ENCODE measurements around the gene APOBEC2. TPM values are rescaled to one million over a fixed set of nuclear protein-coding genes. Genes with fewer than 3 reads are reported as not detected.

The APOBEC2 gene
- total and polyA plus RNA-seq, 2 of the 4 experiments (the other 2 are of a cell fraction) = not detected

GRCh38 chr6:41013466-41014153 is 39.4 kb upstream of the APOBEC2 start:
- no peaks in the 10 kb centered on the region for H3K9me1 ChIP-seq (ENCODE audit: insufficient read depth, low read length)
- no peak overlapping the region for H2AK9ac ChIP-seq (replicated peaks; ENCODE audit: low read depth, low read length, poor library complexity)
- H2BK20ac ChIP-seq (ENCODE audit: low read depth, low read length) = no peak overlapping the region
- H3K23ac ChIP-seq (ENCODE audit: low read depth, low read length) = no peak overlapping the region
- H3K9me3 ChIP-seq (ENCODE audit: control insufficient read depth, insufficient read depth, low read length) = 0 out of 2 replicates have a peak, but pooled peaks cover 2% of the 10 kb centered on the region
- H4K91ac ChIP-seq (ENCODE audit: insufficient read depth, low read depth, low read length) = no peak overlapping the region
- no peak overlapping the region for H3K18ac ChIP-seq (ENCODE audit: low read depth, low read length)
- no TSS peak for BruUV-seq (replicated peaks)
- no peak overlapping the region for H4K5ac ChIP-seq (ENCODE audit: low read depth, low read length)
- POLR2A ChIA-PET (ENCODE audit: unreplicated experiment) = no interaction called here
- no peak overlapping the region for H2AK5ac ChIP-seq (ENCODE audit: low read depth, low read length)
- no peaks in the 10 kb centered on the region for H3K36me3 ChIP-seq (ENCODE audit: control insufficient read depth, insufficient read depth, low read length)
- dilution Hi-C loops (cut with HindIII; ENCODE audit: low sequenced_read_pairs, unreplicated experiment) (no loop called here), intact Hi-C loops (cut with micrococcal nuclease) (no loop called here), in situ Hi-C loops (cut with MboI; ENCODE audit: low sequenced_read_pairs) (no loop called here)
- ATAC-seq (ENCODE audit: low read depth) (no peak), DNase-seq (no peak)
- H3K4me1 ChIP-seq (ENCODE audit: control insufficient read depth, insufficient read depth, low read length) = no peaks in the 10 kb centered on the region
- peaks cover 23% of the 10 kb centered on the region for H3K27me3 ChIP-seq (ENCODE audit: control insufficient read depth, insufficient read depth, low read length)
- CTCF ChIA-PET = no interaction called here
- no peak overlapping the region for H2AFZ ChIP-seq (replicated peaks; ENCODE audit: low read length, poor library complexity)
- H3K79me1 ChIP-seq (ENCODE audit: low read depth in 1 of 2, low read length in 2 of 2) = no peaks in the 10 kb centered on the region
- H4K8ac ChIP-seq (ENCODE audit: low read depth in 2 of 2, low read length in 2 of 2) = no peak overlapping the region
- 20% methylated on average over 1 of the region's 5 CpGs; no CpG with 5 or more reads in 1 of the 2 experiments for WGBS, 2 experiments (ENCODE audit: extremely low coverage in 2 of 2, insufficient read length in 1 of 2)
- no peak for TF ChIP-seq NFE2L2 (IDR thresholded peaks at IDR 0.05; ENCODE audit: low read depth, low read length)
- TF ChIP-seq CTCF (conservative IDR thresholded peaks at IDR 0.05; ENCODE audit: low read depth, low read length) = no peak
- TF ChIP-seq RCOR1 (IDR thresholded peaks at IDR 0.05; ENCODE audit: insufficient replicate concordance, low read length) = no peak
- TF ChIP-seq CHD1 (IDR thresholded peaks at IDR 0.05; ENCODE audit: low read depth, low read length) = no peak
- no peak for TF ChIP-seq ELK1 (IDR thresholded peaks at IDR 0.05; ENCODE audit: borderline replicate concordance, low read depth, low read length)
- no peak for TF ChIP-seq USF2 (IDR thresholded peaks at IDR 0.05; ENCODE audit: low read depth, low read length)
- TF ChIP-seq RFX5 (IDR thresholded peaks at IDR 0.05; ENCODE audit: low read depth, low read length) = no peak
- no peak for TF ChIP-seq BHLHE40 (IDR thresholded peaks at IDR 0.05; ENCODE audit: low read depth, low read length)
- no peak for TF ChIP-seq FOS (IDR thresholded peaks at IDR 0.05; ENCODE audit: low read depth, low read length)
- TF ChIP-seq POLR2A (IDR thresholded peaks at IDR 0.05; ENCODE audit: low read depth, low read length) = no peak
- no peak for TF ChIP-seq MAZ (IDR thresholded peaks at IDR 0.05; ENCODE audit: borderline replicate concordance, low read depth, low read length)
- no peak overlapping the region for H3K4me2 ChIP-seq (ENCODE audit: low read depth, low read length)
- H3K4ac ChIP-seq (ENCODE audit: low read depth, low read length) = no peak overlapping the region
- H4K20me1 ChIP-seq (ENCODE audit: insufficient read depth, low read length) = no peaks in the 10 kb centered on the region
- no peak overlapping the region for H3K9ac ChIP-seq (ENCODE audit: low read depth, low read length)
- H2BK5ac ChIP-seq (ENCODE audit: low read depth, low read length, poor library complexity, severe bottlenecking) = no peak overlapping the region
- no peak overlapping the region for H3K56ac ChIP-seq (ENCODE audit: extremely low read depth, insufficient read depth, low read length)
- H2BK120ac ChIP-seq (ENCODE audit: low read depth, low read length) = no peak overlapping the region
- H3K14ac ChIP-seq (replicated peaks; ENCODE audit: low read depth, low read length) = no peak overlapping the region
- H2BK15ac ChIP-seq (ENCODE audit: low read depth, low read length) = no peak overlapping the region
- no peak overlapping the region for H3K27ac ChIP-seq (ENCODE audit: insufficient read depth, low read length)
- no peak overlapping the region for H3K4me3 ChIP-seq (ENCODE audit: insufficient read depth, low read depth, low read length)
